Head of caudate nucleus (tissue), 42 donors: ENCODE data around the gene ALG8.

Experiments used
- DNase-seq, 42 donors: peaks; one replicate each; pipeline versions ENCODE4 v3.0.0 to v3.0.0-alpha.2; 2020 to 2021; ENCODE audit warnings: mixed read lengths in 7 of 42
- intact Hi-C: fragments of 100-400 bp; cut with DNase I; formaldehyde crosslinking; loops from one replicate; pipeline ENCODE4 v1.15.0; 2022

ALG8 gene

DNA sequence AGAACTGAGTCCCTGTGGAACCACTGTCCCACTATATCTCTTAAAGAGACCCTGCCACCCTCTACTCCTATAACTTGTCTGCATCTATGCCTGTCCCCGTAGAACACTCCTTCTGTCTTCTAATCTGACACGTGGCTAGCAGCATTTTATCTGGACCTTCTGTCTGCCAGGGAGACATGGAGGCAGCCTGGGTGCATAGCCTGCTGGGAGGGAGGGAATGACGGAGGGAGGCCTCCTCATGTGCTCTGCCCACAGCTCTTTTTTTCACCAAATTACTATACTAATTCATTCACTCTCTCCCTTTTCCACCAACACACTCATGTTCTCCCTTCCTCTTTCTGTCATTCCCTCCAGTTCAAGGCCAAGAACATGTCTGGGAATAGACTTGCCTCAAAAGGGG is 83.3 kb downstream of the ALG8 start:
- no peak for DNase-seq
- intact Hi-C loops = no loop called here

- no peak for DNase-seq
- intact Hi-C loops = no loop called here
Observed at GRCh38 chr11:78054971-78055370, 84.5 kb downstream of the ALG8 start.

GRCh38 chr11:78050964-78051831 is 88.2 kb downstream of the ALG8 start:
- no peak for DNase-seq
- intact Hi-C loops = no loop called here
